Stimulated activated CD8-positive, alpha-beta memory T cell treated with anti-CD3 and anti-CD28 coated beads, Interleukin-4, amount 100 ng/mL, for 4 hours (primary cell): Measurements from ENCODE around the gene PPP2R1B.
"Not testable (repeated sequence)": the region's sequence is repeated elsewhere in the genome, so short reads cannot be mapped to it uniquely, and the experiment has no call there.

Experiments used
- DNase-seq, 2 donors: peaks; one replicate each; pipeline ENCODE4 v3.0.0-alpha.2; 2020; ENCODE audit warnings: low read depth in 2 of 2, low spot score in 1 of 2

PPP2R1B gene

DNA sequence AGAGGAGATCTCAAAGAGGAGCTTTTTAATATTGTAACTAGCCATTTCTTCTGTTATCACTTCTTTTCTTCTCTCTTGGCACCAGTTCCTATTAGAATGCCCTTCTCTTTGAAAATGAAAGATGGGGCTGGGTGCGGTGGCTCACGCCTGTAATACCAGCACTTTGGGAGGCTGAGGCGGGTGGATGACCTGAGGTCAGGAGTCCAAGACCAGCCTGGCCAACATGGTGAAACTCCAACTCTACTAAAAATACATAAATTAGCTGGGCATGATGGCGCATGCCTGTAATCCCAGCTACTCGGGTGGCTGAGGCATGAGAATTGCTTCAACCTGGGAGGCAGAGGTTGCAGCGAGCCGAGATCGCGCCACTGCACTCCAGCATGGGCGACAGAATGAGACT, 18.1 kb upstream of the PPP2R1B start:
- DNase-seq = not testable (repeated sequence)

DNA sequence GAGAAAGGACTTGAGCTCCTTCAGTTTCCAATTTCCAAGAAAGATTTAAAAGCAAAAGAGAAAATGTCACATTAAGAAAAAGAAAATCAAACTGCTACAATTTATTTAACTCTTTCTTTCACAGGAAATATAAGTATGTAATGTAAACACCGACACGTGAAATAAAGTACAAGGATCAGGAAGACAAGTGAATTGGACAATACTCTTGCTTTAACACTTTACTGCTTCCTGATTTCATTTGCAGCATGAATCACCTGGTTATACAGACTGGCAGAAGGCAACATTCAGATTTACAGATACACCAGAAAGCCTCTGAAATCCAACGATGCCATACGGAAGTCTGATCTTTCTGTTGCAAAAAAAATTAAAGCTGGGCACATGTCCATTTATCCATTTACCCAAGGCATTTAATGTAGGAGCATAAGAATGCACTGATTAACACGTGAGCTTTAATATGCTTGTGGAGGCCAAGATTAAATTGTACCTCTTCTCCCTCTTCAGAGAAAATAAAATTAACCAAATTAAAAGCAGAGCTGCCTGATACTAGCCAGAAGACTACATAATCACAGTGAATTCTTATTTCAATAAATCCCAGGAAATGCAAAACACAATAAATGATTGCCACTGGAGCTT, 16.0 kb upstream of the PPP2R1B start:
- DNase-seq = no peak

DNA sequence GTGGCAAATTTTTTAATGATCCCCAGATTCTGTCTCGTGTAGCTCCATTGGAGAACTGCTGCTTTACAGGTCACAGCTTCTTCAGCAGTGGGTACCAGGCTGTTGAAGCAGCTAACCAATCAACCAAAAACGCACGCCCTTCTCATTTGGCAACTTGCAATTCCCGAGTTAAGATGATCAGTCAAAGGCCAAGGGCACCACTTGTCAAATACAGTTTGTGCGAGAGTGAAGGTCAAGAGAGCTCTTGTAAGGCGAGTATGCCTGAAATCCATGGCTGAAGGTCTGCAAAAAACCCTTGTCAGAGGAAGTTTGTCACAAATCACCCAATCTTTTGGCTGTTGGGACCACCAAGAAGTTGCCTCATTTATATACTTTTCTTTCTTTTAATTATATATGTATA, 12.9 kb upstream of the PPP2R1B start:
- no peak for DNase-seq

DNA sequence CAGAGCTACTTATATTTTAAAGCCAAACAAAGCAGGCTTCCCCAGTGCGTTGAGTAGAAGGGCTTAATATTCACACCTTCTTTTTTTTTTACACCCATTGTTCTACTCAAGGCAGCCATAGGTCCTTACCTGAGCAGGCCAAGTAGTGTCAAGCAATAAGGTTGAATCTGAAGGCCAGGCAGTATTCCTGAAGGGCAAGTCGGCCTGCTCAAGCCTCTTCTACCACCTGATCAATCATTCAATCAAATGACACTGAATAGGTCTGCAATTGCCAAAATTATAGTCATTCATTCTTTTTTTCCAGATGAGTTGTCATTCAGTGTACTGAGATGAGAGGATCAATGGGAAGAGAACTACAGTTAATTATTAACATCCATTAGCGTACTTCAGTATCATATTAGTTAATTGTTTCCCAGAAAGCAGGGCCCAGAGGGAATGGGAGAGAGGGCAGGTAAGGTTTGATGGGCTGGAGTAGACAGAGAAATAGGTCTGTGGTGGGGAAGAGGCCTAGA, 11.9 kb upstream of the PPP2R1B start:
- DNase-seq = no peak

DNA sequence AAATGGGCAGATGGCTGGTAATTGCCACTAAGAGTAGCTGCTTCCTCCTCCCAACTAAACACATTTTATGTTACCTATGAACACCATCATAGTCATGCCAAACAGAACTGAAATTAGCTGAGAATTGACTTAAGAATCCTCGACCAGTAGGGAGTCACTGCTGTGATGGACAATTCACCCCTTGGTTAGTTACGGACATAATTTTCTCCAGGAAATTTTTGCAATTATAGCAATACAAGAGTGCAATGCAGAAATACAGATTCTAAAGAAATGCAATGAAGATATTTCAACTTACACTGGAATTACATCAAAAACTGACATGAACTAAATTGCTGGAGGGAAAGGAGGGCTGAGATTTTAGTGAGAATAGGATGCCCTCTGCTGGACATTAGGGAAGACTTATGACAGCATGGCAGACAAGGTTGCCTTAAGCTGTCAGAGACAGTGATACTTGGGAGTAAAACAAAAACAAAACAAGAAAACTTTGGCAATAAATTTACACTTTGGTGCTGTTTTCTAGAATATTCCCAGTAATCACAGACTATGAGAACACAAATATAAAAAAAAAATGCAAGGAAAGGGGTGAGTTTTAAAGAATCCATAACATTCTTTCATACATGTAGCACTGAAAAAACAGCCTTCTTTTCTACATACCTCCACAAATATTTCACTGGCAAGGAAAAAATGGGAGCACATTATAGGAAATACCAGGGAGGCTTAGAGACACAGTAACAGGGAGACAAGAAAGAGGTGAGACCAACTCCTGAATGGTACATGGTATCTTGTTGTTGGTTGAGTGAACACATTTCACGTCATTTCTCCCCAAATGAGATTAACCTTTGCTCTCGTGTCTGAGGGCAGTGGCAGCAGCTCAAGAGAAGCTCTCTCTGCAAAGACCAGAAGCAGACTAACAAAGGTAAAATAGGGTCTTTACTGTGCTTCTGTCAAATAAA, 11.2 kb upstream of the PPP2R1B start:
- no peak for DNase-seq

DNA sequence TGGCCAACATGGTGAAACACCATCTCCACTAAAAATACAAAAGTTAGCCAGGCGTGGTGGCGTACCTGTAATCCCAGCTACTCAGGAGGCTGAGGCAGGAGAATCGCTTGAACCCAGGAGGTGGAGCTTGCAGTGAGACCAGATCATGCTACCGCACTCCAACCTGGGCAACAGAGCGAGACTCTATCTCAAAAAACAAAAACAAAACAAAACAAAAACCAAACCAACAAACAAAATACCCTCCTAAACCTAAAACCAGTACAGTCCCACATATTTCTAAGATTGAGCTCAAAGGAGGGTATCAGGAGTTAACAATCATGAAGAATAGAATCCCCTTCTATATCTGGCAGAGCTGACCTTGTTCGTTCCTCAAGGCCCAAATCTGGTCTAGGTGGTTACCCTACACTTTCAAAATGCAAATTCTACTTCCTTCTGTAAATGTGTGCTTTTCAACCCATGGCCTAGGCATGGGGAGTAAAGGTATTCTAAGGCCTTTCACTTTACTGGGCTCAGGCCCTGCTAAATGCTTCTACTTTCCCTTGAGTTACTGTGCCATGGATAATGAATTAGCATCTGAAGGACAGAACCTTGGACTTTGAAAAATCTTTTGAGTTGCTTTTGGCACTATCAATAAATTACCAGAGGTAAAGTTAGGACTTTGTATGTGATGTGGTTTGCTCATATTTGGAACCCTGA, 10.4 kb upstream of the PPP2R1B start:
- no peak for DNase-seq

DNA sequence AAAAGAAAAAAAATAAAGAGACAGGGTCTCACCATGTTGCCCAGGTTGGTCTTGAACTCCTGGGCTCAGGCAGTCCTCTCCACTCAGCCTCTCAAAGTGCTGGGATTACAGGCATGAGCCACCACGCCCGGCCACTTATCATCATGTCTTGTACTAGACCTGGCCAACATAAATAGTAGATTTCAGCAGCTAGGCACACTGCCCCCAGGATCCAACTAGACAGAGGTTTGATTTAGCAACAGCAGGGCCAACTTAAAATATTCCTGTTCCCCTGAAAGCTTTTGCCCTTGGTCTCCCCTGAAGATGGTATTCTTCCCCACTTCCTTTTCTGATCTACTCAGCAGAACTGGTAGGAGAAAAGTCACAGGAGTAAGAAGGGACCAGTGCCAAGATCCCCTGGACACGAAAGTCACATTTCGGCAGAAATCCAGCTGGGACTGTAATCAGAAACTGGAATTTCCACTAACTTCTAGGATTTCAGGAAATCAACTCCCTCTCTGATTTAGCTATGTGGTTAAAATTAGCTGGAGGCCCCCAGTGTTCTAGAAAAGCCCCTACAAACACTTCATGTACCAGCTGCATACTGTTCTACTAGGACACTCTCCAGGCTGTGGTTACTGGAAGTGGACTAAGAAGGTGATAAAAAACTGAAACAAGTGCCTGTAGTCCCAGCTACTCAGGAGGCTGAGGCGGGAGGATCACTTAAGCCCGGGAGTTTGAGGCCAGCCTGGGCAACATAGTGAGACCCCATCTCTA, 8.9 kb upstream of the PPP2R1B start:
- DNase-seq = no peak

DNA sequence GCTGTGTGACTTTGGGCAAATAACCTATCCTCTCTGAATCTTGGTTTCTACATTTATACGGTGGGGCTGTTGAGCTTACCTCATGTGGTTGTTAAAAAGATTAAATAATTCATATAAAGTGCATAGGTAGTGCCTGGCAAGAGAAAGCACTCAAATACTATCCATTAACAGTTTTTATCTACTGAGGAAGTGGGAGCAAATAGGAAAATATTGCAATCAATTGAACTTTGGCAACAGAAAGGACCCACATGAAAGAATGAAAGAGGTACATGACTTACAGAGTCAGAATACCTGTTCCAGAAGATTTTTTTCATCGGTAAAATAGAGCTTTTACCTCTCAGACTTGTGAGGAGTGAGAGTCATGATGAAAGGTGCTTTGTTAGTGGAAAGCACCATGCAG, 6.3 kb upstream of the PPP2R1B start:
- no peak for DNase-seq

DNA sequence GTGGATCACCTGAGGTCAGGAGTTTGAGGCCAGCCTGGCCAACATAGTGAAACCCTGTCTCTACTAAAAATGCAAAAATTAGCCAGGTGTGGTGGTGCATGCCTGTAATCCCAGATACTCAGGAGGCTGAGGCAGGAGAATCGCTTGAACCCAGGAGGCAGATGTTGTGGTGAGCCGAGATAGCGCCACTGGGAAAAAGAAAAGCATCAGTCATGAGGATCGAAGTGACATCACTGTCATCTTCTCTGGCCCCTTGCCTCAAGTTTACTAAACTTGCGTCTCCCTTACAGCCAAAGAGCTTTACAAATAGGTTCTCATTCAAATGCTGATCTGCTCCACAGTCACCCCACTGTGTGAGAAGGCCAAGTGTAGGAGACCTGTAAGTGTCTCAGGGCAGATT, 5.0 kb upstream of the PPP2R1B start:
- not testable (repeated sequence) for DNase-seq

DNA sequence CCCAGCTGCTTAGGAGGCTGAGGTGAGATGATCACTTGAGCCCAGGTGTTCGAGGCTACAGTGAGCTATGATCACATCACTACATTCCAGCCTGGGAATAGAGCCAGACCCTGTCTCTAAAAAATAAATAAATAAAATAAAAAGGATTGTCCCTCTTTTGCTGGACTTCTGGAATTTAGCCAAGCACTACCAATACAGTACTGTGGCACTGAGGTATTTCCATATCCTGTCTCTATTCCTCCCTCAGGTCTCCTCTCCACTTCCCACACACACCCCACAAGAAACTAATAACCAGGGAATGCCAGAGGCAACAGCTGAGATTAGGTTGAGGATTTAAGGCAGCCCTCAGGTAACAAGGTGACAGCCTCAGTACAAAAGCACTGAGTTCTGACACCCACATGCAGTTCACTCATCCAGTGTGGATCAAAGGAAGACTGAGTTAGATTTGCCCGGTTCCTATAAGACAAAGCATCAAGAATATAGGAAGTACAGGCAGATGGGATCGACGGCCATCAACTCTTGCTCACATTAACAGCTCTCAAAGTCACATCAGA, 4.5 kb upstream of the PPP2R1B start:
- DNase-seq = no peak

DNA sequence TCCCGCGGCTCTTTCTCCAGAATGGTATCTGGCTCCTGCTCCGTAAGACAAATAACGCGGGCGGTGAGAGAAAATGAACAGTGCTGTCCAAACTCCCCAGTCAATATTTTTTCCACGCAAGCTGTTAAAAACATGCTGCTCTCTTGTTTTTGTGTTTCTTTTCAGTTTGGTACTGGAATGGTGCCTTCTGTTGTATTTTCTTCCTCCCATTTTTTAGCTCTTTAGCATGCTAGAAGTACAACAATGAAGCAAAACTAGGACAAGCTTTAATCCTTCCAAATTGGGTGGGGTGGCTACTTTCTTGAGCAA, 599 bp upstream of the PPP2R1B start:
- no peak for DNase-seq

DNA sequence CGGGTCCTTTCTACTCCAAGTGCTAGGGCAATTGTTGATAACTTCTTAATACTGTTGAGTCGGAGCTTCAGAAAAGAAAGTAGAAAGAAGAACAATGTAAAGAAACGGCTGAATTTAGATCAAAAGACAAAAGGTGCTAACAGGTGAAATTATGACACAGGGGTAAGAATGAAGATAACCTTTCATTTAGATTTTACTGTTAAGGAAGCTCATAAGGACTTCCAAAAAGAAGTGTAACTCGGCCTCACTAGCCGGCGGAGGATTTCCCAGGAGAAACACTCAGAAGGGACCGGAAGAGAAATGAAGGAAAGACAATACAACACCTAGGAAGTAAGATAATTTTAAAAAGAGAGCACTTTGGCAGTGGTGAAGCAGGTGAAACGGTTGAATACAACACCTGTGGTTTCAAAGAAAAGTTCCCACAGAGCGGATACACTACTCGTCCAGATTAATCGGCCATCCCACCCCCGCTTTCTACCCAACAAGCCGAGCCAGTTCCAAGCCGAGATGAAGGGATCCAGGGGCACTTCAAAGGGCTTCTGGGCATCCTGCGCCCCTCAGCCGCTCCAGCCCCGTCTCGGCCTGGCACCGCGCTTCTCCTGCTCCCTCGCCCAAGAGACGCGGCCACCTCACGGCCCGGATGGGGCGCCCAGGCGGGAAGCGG, 737 bp downstream of the PPP2R1B start:
- DNase-seq = no peak

DNA sequence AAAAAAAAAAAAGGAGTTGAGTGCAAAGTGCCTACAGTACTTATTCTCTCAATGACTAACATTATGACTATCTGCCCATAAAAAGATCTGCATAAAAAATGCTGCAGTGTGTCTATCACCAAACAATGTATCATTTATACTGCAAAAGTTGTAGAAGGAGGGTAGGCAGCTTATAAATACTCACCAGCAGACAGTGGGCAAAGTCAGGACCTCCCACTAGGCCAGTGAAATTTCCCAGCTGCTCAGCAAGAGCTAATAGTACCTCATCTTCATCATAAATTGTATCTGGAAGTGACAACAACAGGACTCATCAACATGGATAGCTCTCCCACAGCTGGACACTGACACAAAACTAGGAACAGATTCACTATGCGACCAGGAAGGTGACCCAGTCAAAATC, 1.6 kb downstream of the PPP2R1B start:
- no peak for DNase-seq

DNA sequence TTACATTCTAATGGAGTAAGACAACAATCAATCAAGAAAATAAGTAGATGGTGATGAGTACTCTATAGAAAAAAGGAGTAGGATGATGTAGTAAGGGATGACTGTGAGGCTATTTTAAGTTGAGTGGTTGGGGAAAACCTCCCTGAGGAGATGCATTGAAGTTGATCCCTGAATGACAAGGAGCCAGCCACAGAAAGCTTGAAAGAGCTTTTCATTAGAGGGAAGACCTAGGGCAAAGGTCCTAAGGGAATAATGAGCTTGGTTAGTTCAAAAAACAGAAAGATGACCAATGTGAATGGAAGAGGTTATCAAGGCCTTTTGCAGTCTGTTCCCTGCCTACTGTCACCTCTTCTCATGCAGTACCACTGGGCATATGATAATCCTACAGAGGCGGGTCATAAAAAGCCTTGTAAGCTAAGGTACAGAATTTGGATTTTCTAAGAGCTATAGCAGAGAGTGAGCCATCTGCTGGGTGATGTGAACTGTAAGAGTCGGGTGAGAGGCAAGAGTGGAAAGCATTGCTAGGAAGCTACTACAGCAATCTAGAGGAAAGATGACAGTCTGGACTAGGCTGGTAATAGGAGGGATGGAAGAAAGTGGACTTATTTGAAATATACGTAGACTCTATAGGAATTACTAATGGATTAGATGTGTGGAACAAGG, 3.1 kb downstream of the PPP2R1B start:
- no peak for DNase-seq

DNA sequence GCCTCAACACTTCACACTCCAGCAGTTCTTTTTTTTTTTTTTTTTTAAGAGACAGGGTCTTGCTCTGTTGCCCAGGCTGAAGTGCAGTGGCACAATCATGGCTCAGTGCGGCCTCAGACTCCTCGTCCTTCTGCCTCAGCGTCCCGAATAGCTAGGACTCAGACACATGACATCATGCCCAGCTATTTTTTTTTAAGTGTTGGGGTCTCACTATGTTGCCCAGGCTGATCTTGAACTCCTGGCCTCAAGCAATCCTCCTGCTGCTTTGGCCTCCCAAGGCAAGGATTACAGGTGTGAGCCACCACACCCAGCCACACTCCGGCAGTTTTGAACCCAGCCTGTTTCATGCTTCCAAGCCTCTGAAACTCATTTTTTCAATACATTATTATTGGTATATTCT, 3.7 kb downstream of the PPP2R1B start:
- no peak for DNase-seq

DNA sequence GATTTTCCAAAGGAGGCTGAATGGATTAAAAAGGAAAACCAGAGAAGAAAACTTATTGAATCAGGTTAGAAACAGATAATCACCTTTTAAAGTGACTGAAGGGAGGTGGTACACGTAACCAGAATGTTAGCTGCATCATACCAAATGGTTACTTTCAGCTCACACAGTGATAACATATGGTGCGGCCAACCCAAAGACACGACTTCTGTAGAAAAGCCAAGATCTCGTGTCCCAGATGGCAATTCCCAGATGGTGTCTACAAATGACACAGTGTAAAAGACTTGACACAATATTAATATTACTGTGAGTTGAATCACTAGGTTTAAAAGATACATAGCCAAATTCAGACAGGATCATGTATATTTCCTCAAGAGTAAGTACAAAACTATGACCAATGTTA, 5.2 kb downstream of the PPP2R1B start:
- no peak for DNase-seq

DNA sequence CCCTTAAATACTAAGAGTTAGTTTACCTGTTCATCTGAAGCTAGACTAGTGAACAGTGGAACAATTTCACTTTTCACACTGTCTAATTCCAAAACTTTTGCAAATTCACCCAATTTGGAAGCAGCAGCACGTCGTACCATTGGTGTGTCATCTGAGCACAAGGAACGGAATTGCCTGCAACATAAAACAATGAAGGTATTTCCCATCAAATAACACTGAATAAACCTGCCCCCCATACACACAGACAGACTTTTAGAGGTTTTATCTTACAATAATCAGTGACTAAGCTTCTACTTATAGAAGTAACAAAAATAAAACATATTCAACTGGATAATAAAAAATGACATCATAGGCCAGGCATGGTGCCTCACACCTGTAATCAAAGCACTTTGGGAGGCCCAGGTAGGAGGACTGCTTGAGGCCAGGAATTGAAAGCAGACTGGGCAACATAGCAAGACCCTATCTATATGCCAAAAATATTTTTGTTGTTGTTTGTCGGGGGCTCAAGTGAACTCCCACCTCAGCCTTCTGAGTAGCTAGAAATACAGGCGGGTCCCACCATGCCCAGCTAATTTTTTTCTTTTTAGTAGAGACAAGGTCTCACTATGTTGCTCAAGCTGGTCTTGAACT, 6.3 kb downstream of the PPP2R1B start:
- no peak for DNase-seq

DNA sequence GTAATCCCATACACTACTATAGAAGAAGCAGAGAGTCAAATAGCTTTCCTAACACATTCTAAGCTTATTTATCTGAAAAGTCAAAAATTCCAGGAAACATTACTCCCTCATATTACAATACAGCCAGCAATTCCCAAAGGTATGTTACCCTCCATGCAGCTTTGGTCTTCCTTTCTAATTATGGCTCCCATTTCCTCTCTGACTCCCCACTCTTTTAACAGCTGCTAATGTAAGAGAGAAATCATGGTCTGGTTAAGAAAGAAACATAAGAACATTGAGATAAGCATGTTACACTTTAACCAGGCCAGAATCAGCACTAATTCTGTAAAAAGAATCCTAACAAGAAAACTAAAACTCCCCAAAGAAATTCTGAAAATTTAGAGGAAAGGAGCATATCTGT, 6.8 kb downstream of the PPP2R1B start:
- DNase-seq = no peak

DNA sequence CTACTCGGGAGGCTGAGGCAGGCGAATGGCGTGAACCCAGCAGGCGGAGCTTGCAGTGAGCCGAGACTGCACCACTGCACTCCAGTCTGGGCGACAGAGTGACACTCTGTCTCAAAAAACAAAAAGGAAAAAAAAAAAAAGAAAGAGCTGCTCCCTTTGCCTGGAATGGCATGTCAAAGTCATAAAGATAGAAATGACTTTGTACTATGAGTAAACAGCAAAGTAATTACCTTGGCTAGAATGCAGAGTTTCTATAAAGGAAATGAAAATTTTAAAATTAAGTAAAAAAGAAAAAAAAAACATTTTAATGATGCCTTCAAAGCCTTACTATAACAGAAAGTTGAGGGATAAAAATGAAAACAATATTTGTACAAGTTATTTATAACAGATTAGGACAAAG, 10.1 kb downstream of the PPP2R1B start:
- DNase-seq = no peak
